Fibroblast of villous mesenchyme (primary cell): Measurements from ENCODE around the gene BORCS6. TPM values are rescaled to one million over a fixed set of nuclear protein-coding genes. Genes with fewer than 3 reads are reported as not detected.
"Not testable (repeated sequence)": the region's sequence is repeated elsewhere in the genome, so short reads cannot be mapped to it uniquely, and the experiment has no call there.

Experiments
- DNase-seq: peaks from one replicate; pipeline ENCODE4 v3.0.0-alpha.2; 2010; ENCODE audit warnings: low read depth
- H3K4me3 ChIP-seq: 2 replicates; pipeline ENCODE4 v1.5.1; 2011; ENCODE audit warnings: low read depth, mild to moderate bottlenecking, low read length
- total RNA-seq: library from RNA; depleted of rRNA; stranded (reverse); fragments of >200 nt; gene quantifications from 2 replicates; pipeline ENCODE4 v1.2.3, GENCODE V29; 2012
- TF ChIP-seq, protein P1 (sequence below): IDR thresholded peaks from 2 replicates; pipeline ENCODE4 v1.5.1; 2012; ENCODE audit warnings: low read depth, mild to moderate bottlenecking, low read length; ENCODE audit not compliant: insufficient read depth

Gene BORCS6
- total RNA-seq, 1 donor, result 6.0 TPM

DNA sequence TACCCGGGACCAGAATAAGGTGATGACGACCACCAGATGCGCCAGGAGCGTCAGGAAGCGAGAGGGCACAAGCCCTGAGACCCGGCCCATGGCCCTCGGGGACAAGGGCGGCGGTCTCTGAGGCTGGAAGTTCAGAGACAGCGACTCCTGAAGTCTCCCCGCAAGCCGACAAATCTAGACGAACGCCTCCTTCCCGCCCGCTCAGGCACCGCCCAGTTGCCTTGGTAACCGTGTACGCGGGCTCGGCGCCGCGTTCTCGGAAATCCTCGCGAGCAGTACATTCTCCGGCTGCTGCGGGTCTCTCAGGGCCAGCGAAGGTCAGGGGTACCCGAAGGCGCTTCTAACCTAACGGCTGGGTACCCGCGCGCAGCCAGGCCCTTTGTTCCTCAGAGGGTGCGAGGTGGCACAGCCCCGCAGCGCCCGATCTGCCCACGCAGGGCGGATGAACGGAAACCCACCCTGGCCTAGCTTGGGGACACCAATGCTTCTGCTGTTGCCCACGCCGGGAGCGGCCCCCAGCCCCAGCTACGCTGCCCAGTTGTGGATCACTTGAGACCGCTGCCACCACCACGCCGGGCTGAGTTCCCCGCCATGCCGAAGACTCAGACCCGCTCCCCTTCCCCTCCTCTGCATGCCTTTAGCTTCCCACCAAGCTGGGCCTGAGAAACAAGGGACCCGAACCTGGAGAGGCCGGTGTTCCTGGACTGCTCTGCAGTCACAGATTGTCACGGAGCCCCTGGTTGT is 13.6 kb downstream of the BORCS6 start, which contains the start of gene TMEM107:
Gene TMEM107 (minus strand): TSS at position 184 of the 744 bp plus-strand sequence. CDS start 94 bp downstream, at position 90.
- H3K4me3 ChIP-seq, result peak within 1 kb of the TSS; percentile 75
- DNase-seq, result peak; percentile 83
- TF ChIP-seq, protein P1, sequence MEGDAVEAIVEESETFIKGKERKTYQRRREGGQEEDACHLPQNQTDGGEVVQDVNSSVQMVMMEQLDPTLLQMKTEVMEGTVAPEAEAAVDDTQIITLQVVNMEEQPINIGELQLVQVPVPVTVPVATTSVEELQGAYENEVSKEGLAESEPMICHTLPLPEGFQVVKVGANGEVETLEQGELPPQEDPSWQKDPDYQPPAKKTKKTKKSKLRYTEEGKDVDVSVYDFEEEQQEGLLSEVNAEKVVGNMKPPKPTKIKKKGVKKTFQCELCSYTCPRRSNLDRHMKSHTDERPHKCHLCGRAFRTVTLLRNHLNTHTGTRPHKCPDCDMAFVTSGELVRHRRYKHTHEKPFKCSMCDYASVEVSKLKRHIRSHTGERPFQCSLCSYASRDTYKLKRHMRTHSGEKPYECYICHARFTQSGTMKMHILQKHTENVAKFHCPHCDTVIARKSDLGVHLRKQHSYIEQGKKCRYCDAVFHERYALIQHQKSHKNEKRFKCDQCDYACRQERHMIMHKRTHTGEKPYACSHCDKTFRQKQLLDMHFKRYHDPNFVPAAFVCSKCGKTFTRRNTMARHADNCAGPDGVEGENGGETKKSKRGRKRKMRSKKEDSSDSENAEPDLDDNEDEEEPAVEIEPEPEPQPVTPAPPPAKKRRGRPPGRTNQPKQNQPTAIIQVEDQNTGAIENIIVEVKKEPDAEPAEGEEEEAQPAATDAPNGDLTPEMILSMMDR, result peak; percentile 12

DNA sequence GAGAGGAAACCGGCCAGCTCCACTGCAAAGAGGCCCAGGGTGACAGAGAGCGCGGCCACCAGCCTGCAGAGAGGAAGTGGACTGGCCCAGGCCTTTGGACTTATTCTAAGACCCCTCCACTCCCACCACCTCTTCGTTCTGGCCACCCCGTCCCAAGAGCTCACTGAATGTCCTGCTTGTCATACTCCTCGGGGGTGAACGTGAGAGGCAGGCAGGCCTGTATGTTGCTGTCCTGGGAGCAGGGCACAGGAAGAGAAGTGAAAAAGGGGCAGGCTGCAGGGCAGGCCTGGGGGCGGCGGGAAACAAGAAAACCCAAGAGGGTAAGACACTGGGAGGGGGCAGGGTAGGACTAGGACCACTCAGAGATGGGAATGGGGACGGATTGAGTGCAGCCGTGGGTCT is 14.2 kb downstream of the BORCS6 start:
- peak overlapping the region; percentile 75 for H3K4me3 ChIP-seq
- DNase-seq, result no peak
- TF ChIP-seq, protein P1, result no peak

DNA sequence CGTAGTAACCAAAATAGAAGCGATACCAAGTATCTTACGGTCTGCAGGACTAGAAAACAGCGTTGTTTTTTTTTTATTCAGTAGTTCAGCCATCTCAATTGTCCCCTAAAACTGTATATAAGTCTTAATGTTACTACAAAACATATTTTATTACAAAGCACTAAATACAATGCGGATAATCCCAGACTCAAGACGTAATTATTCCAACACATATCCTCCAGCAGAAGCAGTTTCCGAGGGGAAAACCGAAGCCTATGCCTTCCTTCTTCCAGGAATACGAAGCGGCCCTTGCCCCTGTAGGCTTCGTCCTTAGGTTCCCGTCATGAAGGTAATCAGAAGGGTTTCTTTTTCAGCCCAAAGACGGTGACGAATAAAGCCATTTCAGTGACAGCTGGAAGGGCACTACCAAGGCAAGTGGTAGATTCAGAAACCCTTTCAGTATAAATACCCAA is 16.1 kb downstream of the BORCS6 start:
- peak overlapping the region; percentile 55 for H3K4me3 ChIP-seq
- TF ChIP-seq, protein P1, result no peak
- DNase-seq, result no peak

DNA sequence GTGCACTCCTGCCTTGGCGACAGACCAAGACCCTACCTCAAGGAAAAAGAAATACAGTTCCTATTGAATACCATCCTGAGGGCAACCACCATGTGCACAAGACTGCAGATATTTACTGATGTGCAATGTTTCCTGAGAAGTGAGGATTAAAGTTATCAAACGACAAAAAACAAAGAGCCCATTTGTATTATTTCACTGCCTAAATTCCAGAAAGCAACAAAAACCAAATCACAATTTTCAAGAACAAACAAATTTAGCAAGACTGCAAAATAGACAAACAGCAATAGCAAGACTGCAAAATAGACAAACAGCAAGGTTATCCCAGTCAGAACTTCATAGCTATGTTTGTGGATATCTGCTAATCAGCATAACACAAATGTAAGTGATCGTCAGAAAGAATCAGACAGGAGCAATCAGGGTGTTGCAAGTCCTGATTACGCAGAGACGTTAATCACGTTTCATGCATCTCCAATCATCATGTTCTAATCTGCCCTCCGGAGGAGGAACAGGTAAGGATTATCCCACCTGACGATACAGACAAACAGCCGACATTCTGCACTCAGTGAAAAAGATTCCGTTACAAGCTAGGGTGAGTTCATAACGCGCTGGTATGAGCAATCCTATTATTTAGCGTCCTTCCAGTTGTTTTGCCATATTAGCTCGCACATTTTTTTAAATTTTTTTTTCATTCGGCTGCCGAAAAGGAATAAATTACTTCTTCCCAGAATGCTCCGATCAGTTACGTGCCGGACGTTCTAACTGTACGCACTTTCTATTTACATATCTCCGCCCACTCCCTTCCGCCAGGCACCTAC is 16.7 kb downstream of the BORCS6 start:
- TF ChIP-seq, protein P1, result no peak
- H3K4me3 ChIP-seq, result peak overlapping the region; percentile 55
- peak; percentile 98 for DNase-seq

DNA sequence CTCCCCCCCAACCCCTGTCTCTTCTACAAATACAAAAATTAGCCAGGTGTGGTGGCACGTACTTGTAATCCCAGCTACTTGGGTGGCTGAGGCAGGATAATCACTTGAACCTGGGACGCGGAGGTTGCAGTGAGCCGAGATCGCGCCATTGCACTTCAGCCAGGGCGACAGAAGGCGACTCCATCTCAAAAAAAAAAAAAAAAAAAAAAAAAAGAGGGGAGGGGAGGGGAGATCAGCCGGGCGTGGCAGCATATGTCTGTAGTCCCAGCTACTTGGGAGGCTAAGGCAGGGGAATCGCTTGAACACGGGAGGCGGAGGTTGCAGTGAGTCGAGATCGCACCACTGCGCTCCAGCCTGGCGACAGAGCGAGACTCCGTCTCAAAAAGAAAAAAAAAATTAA is 19.8 kb downstream of the BORCS6 start:
- H3K4me3 ChIP-seq, result peak overlapping the region; percentile 21
- not testable (repeated sequence) for DNase-seq

DNA sequence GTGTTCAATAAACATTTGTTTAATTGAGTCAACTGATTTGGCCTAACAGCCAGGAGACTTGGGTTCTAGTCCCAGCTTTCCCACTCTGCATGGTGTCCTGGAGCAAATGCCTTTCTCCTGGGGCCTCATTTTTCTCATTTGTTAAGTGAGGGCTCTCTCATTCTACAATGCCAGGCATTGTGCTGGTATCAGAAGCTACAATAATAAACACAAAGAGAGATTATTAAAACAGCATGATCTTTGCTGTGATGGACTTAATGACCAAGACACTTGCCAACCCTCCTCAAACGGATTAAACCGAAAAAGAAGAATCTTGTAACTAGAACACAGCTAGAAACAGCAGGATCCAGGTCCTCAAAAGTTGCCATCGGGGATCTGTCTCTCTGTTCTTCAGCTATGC is 22.5 kb downstream of the BORCS6 start:
- H3K4me3 ChIP-seq, result no peak overlapping the region
- TF ChIP-seq, protein P1, result no peak
- DNase-seq, result no peak

DNA sequence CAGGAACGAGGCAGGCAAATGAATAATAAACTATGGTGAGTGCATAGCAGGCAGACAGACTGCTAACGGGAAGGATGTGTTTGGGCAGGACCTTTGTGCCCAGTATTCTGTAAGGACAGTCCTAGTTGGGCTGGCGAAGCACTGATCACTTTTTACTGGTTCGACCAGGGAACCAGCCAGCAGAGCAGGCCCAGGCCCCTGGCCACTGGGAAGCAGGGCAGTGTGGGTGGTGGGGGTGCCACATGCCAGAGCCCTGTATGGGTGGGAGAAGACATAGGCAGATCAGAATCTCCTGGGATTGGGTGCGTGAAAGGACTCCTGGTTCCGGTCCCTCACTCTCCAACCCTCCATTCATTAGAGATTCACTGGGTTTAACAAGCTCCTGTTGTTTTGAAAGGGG is 23.2 kb downstream of the BORCS6 start:
- TF ChIP-seq, protein P1, result no peak
- no peak for DNase-seq
- H3K4me3 ChIP-seq, result no peak overlapping the region
